GM21447 (cell line): Measurements from ENCODE around the gene C10orf105.

Experiments
- ATAC-seq: cut with Tn5 transposase; IDR thresholded peaks from one replicate; pipeline ENCODE4 v1.9.1; 2021; ENCODE audit not compliant: unreplicated experiment

C10orf105 gene

DNA sequence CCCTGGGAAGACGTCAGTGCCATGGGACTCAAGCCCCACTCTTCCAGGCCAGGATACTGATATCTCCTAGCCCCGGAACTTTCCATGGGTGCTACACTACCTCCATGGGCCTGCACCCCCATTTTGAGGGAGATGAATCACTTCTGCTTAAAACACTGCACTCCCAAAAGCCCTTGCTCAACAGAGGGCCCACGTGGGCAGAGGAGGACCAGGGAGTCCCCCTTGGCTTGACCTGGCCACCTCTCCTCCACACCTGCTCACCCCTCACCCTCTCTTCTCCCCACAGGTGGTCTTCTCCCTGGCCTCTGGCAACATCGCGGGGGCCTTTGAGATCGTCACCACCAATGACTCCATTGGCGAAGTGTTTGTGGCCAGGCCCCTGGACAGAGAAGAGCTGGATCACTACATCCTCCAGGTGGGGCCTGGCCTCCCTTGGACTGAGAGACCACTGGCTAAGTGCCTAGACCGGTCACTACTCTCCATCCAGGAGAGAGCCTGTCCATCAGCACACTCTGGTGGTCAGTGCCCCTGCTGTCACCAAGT lies 19.9 kb upstream of the C10orf105 start:
- no peak for ATAC-seq

DNA sequence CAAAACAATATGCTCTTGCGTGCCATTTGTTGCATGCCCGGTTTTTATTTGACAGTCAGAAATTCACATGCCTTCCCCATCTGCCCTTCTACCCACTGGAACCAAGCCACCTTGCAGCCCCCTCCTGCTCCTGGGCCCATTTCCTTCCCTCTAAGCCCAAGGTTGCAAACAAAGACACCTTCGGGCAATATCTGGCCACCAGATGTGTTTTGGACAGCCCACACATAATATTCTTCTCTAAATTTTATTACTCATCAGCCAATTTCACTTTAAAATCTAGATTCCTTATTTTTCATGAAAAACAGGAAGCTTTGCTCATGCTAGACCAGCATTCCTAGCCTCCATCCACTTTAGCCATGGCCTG lies 18.2 kb upstream of the C10orf105 start:
- no peak for ATAC-seq

- no peak for ATAC-seq
Observed at GRCh38 chr10:71737001-71737833, 17.6 kb upstream of the C10orf105 start.

- peak; percentile 12 for ATAC-seq
Observed at GRCh38 chr10:71736570-71736952, 17.0 kb upstream of the C10orf105 start.

DNA sequence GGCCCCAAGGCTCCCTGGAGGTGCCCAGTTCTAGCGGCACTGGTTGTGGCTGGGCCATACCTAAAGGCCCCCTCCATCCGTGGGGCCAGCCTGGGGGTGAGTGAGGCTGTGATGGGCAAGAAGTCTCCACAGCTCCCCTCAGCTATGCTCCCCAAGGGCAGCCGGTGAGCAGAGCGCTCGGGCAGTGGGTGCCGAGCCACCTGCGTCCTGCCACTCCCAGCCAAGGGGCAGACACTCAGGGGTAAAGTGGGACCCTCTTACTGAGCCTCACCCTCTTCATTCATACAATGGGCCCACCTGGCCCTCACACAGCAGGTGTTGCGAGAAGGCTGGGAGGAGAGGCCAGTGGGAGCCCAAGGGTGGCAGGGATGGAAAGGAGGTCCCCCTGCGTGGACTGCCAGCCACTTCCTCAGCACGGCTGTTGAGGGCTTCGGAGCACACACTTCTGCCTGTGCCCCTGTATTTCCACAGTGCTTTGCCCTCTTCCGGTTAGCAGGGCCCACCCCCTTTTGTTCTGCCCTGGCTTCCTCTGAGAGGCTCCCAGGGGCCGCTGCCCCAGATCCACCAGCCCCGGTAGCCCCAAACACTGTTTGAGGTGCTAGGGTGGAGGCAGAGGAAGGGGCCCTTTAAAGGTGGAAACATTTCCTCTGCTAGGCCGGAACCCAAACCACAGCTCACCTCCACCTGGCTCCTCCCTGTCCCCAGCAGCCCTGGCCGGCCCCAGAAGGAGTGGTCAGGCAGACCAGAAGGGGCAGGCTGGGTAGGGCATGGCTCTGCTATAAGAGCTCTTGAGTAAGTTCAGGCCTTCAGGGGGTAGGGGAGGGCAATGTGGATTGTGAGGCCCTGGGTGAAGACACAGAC lies 16.4 kb upstream of the C10orf105 start:
- ATAC-seq = peak; percentile 53

DNA sequence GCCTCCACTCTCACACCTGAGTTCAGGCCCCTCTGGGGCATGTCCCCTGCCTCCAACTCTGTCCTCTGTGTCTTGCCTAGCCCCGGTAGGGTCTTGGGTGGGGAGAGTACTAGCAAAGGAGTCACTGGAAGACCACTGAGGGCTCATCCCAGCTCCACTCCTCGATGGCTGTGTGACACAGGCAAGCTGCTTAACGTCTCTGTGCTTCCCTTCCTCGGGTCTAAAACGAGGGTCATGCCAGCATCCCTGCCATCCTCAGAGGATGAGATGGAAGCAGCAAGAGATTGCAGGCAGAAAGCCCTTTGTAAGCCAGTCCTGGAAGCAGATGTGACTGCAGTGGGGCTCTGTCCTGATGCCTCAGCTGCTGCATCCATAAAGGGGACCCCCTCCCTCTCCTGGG lies 15.2 kb upstream of the C10orf105 start:
- no peak for ATAC-seq

DNA sequence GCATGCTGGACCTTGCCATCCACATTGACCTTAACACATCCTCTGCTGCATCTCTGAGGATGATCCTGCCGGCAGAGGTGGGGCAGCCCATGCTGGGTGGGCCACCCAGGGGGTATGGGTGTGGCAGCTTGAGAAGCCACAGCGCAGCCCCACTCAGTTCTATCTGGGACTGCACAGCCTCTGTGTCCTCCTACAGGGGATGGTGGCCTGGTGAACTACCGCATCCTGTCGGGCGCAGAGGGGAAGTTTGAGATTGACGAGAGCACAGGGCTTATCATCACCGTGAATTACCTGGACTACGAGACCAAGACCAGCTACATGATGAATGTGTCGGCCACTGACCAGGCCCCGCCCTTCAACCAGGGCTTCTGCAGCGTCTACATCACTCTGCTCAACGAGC lies 12.2 kb upstream of the C10orf105 start:
- ATAC-seq = no peak

- ATAC-seq = no peak
Observed at GRCh38 chr10:71729161-71729636, 9.6 kb upstream of the C10orf105 start.

GRCh38 chr10:71727738-71728737 lies 8.5 kb upstream of the C10orf105 start:
- ATAC-seq = peak; percentile 64

DNA sequence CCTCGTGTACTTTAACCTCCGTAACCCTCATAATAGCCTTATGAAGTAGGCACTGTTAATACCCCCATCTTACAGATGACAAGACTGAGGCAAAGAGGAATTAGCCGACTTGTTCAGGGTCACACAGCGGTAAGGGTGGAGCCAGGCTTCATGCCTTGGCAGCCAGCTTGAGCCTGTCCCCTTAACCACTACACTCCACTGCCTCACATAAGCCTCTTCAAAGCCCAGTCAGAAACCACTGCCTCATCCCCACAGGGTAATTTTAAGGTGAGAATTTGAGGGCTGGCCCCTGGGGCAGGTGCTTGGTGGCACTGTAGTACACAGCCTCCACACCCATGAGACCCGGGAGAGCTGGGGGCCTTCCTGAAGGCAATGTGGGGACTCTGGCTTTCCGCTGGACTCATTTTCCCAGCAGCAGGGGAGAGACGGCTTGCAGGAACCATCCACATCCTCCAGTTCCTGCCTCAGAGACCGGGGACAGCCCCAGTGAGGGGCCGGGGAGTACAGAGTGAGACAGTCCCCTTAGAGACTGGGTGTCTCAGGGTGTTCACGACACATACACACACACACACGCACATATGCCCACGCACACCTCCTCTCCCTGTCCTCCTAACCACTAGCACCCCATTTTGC lies 7.6 kb upstream of the C10orf105 start:
- peak; percentile 44 for ATAC-seq

GRCh38 chr10:71726580-71727104 lies 7.1 kb upstream of the C10orf105 start:
- no peak for ATAC-seq

DNA sequence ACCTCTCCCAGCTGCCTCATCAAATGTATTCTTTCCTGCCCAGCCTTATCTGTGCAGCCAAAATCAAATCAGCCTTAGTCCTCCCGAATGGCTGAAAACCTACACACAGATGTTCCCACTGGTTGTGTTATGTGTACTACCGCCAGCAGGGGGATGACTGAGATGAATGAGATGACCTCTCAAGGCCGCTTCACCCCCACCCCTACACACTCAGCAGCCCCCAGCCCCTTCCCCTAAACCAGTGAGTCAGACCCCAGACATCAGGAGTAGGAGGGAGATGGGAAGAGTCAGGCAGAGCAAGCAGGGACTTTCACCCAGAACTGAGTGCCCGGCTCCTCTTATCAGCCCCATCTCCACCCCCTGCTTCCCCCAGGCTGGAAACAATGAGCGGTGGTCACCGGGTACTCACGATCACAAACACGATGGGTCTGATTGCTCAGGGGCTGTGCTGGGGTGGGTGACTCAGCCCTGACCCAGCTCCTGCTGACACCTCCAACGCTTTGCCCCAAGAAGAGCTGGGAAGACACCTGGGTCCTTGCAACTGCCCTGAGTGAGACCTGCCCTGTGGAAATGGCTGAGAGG lies 6.5 kb upstream of the C10orf105 start:
- no peak for ATAC-seq

GRCh38 chr10:71725249-71725648 lies 5.7 kb upstream of the C10orf105 start:
- ATAC-seq = no peak

DNA sequence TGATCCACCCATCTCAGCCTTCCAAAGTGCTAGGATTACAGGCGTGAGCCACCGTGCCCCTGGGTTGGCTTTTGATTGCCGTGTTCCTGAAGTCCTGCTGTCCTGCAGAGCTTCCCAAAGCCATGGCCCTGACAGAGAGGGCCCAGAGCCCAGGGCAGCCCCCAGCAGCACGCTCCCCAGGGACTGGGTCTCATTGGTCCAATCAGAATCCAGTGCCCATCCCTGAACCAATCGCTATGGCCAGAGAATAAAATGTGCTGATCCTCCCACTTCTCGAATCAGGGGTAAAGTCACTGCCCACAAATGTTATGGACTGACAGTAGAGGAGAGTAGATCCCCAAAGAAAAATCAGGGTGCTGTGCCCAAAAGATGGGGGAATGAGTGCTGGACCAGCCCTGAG lies 5.0 kb upstream of the C10orf105 start:
- no peak for ATAC-seq

GRCh38 chr10:71723311-71723710 lies 3.7 kb upstream of the C10orf105 start:
- no peak for ATAC-seq

DNA sequence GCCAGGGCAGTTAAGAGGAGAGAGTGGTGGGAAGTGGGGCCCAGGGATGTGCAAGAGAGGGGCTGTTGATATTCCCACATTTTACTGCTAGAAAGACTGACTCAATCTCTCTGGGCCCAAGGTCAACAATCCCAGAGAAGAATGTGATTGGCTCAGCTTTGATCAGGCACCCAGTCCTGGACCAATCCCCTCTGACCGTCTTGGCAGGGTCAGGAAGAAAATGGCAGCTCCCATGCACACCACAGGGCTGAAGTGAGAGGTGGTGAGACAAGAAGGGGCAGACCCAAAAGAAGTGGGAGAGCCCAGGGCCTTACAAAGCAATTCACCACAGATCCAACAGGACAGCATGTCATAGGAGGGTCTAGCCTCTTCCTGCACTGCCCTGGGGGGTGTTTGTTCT lies 3.3 kb upstream of the C10orf105 start:
- ATAC-seq = no peak

DNA sequence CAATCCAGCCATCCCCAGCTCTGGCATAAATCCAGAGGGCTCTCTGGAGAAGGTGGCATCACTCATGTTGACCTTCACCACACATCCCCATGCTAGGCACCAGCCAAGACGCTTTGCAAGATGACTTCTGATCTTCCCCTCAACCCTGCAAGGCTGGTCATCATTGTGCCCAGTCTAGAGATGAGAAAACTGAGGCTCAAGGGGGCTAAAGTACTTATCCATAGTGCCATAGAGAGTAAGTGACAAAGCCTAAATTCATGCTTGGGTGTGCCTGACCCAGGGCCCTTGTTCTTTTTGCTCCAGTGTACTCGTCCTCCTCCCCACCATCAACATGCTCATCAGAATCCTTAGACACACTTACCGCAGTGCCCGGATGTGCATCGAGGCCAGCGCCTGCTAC lies 1.7 kb upstream of the C10orf105 start:
- ATAC-seq = no peak

GRCh38 chr10:71720288-71720687 lies 710 bp upstream of the C10orf105 start:
- no peak for ATAC-seq

GRCh38 chr10:71719042-71719441 lies 536 bp downstream of the C10orf105 start:
- no peak for ATAC-seq
